H9 (cell line): ENCODE measurements around the gene GLRA1. TPM values are rescaled to one million over a fixed set of nuclear protein-coding genes. Genes with fewer than 3 reads are reported as not detected.

ENCODE experiments used
- DNase-seq: peaks from one replicate; pipeline ENCODE4 v3.0.0-alpha.2; 2017
- H2AFZ ChIP-seq: one replicate; pipeline ENCODE4 v1.6.1; 2013; ENCODE audit warnings: mild to moderate bottlenecking, low read length, control low read depth, moderate library complexity
- H2AK5ac ChIP-seq: 2 replicates; pipeline ENCODE4 v1.6.1; 2013; ENCODE audit warnings: low read length, control low read depth, mixed read lengths; ENCODE audit not compliant: insufficient read length
- H2BK120ac ChIP-seq: one replicate; pipeline ENCODE4 v1.6.1; 2013; ENCODE audit warnings: low read depth, mild to moderate bottlenecking, low read length, control low read depth, inconsistent platforms; ENCODE audit not compliant: poor library complexity, severe bottlenecking
- H2BK12ac ChIP-seq: 2 replicates; pipeline ENCODE4 v1.6.1; 2013; ENCODE audit warnings: low read length, control low read depth, mixed read lengths, low read depth; ENCODE audit not compliant: insufficient read length
- H2BK15ac ChIP-seq: 2 replicates; pipeline ENCODE4 v1.6.1; 2013; ENCODE audit warnings: low read depth, low read length, control low read depth
- H2BK20ac ChIP-seq: one replicate; pipeline ENCODE4 v1.6.1; 2013; ENCODE audit warnings: low read depth, mild to moderate bottlenecking, low read length, control low read depth, inconsistent platforms; ENCODE audit not compliant: poor library complexity, severe bottlenecking
- H2BK5ac ChIP-seq: 2 replicates; pipeline ENCODE4 v1.6.1; 2013; ENCODE audit warnings: low read length, control low read depth, mixed read lengths; ENCODE audit not compliant: insufficient read length
- H3K14ac ChIP-seq: 2 replicates; pipeline ENCODE4 v1.6.1; 2013; ENCODE audit warnings: low read length, control low read depth; ENCODE audit not compliant: insufficient read depth
- H3K18ac ChIP-seq: 2 replicates; pipeline ENCODE4 v1.6.1; 2013; ENCODE audit warnings: low read depth, mild to moderate bottlenecking, mixed read lengths, low read length, control low read depth; ENCODE audit not compliant: insufficient read length
- H3K23ac ChIP-seq: 2 replicates; pipeline ENCODE4 v1.6.1; 2013; ENCODE audit warnings: low read length, control low read depth, mixed read lengths, low read depth; ENCODE audit not compliant: insufficient read length
- H3K23me2 ChIP-seq: 2 replicates; pipeline ENCODE4 v1.6.1; 2013; ENCODE audit warnings: low read depth, mild to moderate bottlenecking, mixed read lengths, low read length, control low read depth; ENCODE audit not compliant: insufficient read length, poor library complexity, severe bottlenecking
- H3K27ac ChIP-seq: 2 replicates; pipeline ENCODE4 v1.5.1; 2013; ENCODE audit warnings: low read length, control low read depth, mixed read lengths, low read depth; ENCODE audit not compliant: insufficient read length
- H3K27me3 ChIP-seq: 2 replicates; pipeline ENCODE4 v1.6.1; 2013; ENCODE audit warnings: low read length, control low read depth, inconsistent platforms; ENCODE audit not compliant: insufficient read depth
- H3K4ac ChIP-seq: 2 replicates; pipeline ENCODE4 v1.6.1; 2013; ENCODE audit warnings: low read depth, mild to moderate bottlenecking, control low read depth, inconsistent platforms, low read length, moderate library complexity
- H3K4me1 ChIP-seq: 2 replicates; pipeline ENCODE4 v1.6.1; 2013; ENCODE audit warnings: low read length, control low read depth, inconsistent platforms; ENCODE audit not compliant: insufficient read depth
- H3K4me2 ChIP-seq: 2 replicates; pipeline ENCODE4 v1.6.1; 2013; ENCODE audit warnings: low read length, control low read depth, mixed read lengths; ENCODE audit not compliant: insufficient read length, insufficient read depth
- H3K56ac ChIP-seq: 2 replicates; pipeline ENCODE4 v1.6.1; 2013; ENCODE audit warnings: low read depth, mild to moderate bottlenecking, mixed read lengths, low read length, control low read depth; ENCODE audit not compliant: insufficient read length
- H3K79me1 ChIP-seq: 2 replicates; pipeline ENCODE4 v1.6.1; 2013; ENCODE audit warnings: low read depth, mild to moderate bottlenecking, moderate library complexity, low read length, control low read depth, inconsistent platforms; ENCODE audit not compliant: insufficient read depth, poor library complexity, severe bottlenecking
- H3K79me2 ChIP-seq: 2 replicates; pipeline ENCODE4 v1.6.1; 2013; ENCODE audit warnings: low read length, control low read depth, inconsistent platforms; ENCODE audit not compliant: insufficient read depth
- H3K9ac ChIP-seq: 2 replicates; pipeline ENCODE4 v1.6.1; 2013; ENCODE audit warnings: low read length, control low read depth, mixed read lengths; ENCODE audit not compliant: insufficient read length; ENCODE audit errors: extremely low read depth
- H3K9me3 ChIP-seq: one replicate; pipeline ENCODE4 v1.6.1; 2013; ENCODE audit warnings: low read depth, low read length, inconsistent platforms; ENCODE audit not compliant: control insufficient read depth
- H3T11ph ChIP-seq: one replicate; pipeline ENCODE4 v1.6.1; 2013; ENCODE audit warnings: mild to moderate bottlenecking, low read length, control low read depth, inconsistent platforms
- H4K20me1 ChIP-seq: one replicate; pipeline ENCODE4 v1.6.1; 2013; ENCODE audit not compliant: control insufficient read depth, insufficient read length, insufficient read depth
- H4K5ac ChIP-seq: 2 replicates; pipeline ENCODE4 v1.6.1; 2013; ENCODE audit warnings: low read depth, mild to moderate bottlenecking, mixed read lengths, low read length, control low read depth; ENCODE audit not compliant: insufficient read length
- H4K8ac ChIP-seq: replicated peaks from 2 replicates; pipeline ENCODE4 v1.6.1; 2013; ENCODE audit warnings: low read length, control low read depth, mixed read lengths, low read depth; ENCODE audit not compliant: insufficient read length
- H4K91ac ChIP-seq: 2 replicates; pipeline ENCODE4 v1.6.1; 2013; ENCODE audit warnings: low read depth, mild to moderate bottlenecking, moderate library complexity, mixed read lengths, low read length, control low read depth; ENCODE audit not compliant: insufficient read length
- H3K27ac Mint-ChIP-seq, 3 experiments: 2 replicates in 2 of 3; 3 replicates in 1 of 3; pipeline ENCODE4 v1.8.0; 2020 to 2021; ENCODE audit warnings: mixed read lengths in 3 of 3, mild to moderate bottlenecking in 1 of 3, moderate library complexity in 1 of 3
- H3K27me3 Mint-ChIP-seq: 2 replicates; pipeline ENCODE4 v1.8.0; 2021; ENCODE audit warnings: low read depth, mild to moderate bottlenecking, moderate library complexity, mixed read lengths
- H3K36me3 Mint-ChIP-seq, 3 experiments: 2 replicates in 2 of 3; 3 replicates in 1 of 3; pipeline ENCODE4 v1.8.0; 2020 to 2021; ENCODE audit warnings: low read depth in 3 of 3, mixed read lengths in 3 of 3; ENCODE audit not compliant: insufficient read depth in 1 of 3
- H3K4me1 Mint-ChIP-seq, 2 experiments: 2 replicates each; pipeline ENCODE4 v1.8.0; 2020; ENCODE audit warnings: mixed read lengths in 2 of 2
- H3K4me3 Mint-ChIP-seq, 2 experiments: 2 replicates in 1 of 2; 3 replicates in 1 of 2; pipeline ENCODE4 v1.8.0; 2020 to 2021; ENCODE audit warnings: mild to moderate bottlenecking in 2 of 2, mixed read lengths in 2 of 2, moderate library complexity in 1 of 2
- H3K9me3 Mint-ChIP-seq, 2 experiments: 2 replicates in 1 of 2; 3 replicates in 1 of 2; pipeline ENCODE4 v1.8.0; 2020; ENCODE audit warnings: mild to moderate bottlenecking in 2 of 2, mixed read lengths in 2 of 2, moderate library complexity in 1 of 2
- CTCF ChIP-seq: fragments of 200-600 bp; sonication (generic); conservative IDR thresholded peaks from 3 replicates; pipeline ENCODE4 v1.8.0; 2021; ENCODE audit warnings: antibody characterized with exemption, mild to moderate bottlenecking
- WGBS: extraction: QIAGEN DNeasy Blood & Tissue Kit; methylation state at CpG from one replicate; pipeline ENCODE4 v1.1.7; 2013; ENCODE audit warnings: missing lambda C conversion rate, low lambda C conversion rate, mixed read lengths; ENCODE audit not compliant: insufficient read length; ENCODE audit errors: extremely low coverage; 5-methylcytosine and 5-hydroxymethylcytosine counted together
- total RNA-seq: library from RNA; stranded (reverse); gene quantifications from 2 replicates; pipeline ENCODE4 v1.2.1, GENCODE V29; 2021

GLRA1 gene
- total RNA-seq, 1 experiment from 2014 or later, result not detected

GRCh38 chr5:151780348-151780747 is 144.3 kb downstream of the GLRA1 start:
- Mint-ChIP-seq H3K9me3 (no peaks in the 10 kb centered on the region), H3K4me3 (peak overlapping the region in 1 of 2 experiments; percentile 47; a peak in 3 of 5 replicates), H3K4me1 (peaks cover 60 to 67% of the 10 kb centered on the region in 2 experiments), H3K27me3 (no peaks in the 10 kb centered on the region), H3K36me3 (peaks cover 16 to 37% (median 32%) of the 10 kb centered on the region in 3 experiments; a peak in 6 of 7 replicates), H3K27ac (peak overlapping the region in 1 of 3 experiments; percentile 73; a peak in 4 of 7 replicates)
- Histone ChIP-seq H2BK20ac (no peak overlapping the region), H4K8ac (no peak overlapping the region), H3K56ac (no peak overlapping the region), H2BK12ac (no peak overlapping the region), H3K9ac (no peak overlapping the region), H3K79me2 (peaks cover 84% of the 10 kb centered on the region), H3K4me1 (no peaks in the 10 kb centered on the region; the same call in 1 of the 2 replicates), H3K79me1 (peaks cover 3% of the 10 kb centered on the region), H2BK5ac (no peak overlapping the region), H4K5ac (no peak overlapping the region), H3K27me3 (no peaks in the 10 kb centered on the region), H3K18ac (no peak overlapping the region), H3K23ac (no peak overlapping the region), H2BK15ac (no peak overlapping the region), H3T11ph (no peak overlapping the region), H3K27ac (no peak overlapping the region), H2AFZ (no peak overlapping the region), H2AK5ac (no peak overlapping the region), H3K23me2 (no peaks in the 10 kb centered on the region), H3K9me3 (no peaks in the 10 kb centered on the region), H3K14ac (no peak overlapping the region), H3K4me2 (no peak overlapping the region), H2BK120ac (no peak overlapping the region), H3K4ac (no peak overlapping the region), H4K20me1 (no peaks in the 10 kb centered on the region), H4K91ac (no peak overlapping the region)
- WGBS, result no CpG with 5 or more reads among the region's 11 CpGs
- peak; percentile 58 for DNase-seq
- TF ChIP-seq CTCF, result no peak
